IPS DF 19.7 (cell line): Measurements from ENCODE around the gene DHRS3.

Experiments used
- DNase-seq: peaks from one replicate; pipeline ENCODE4 v3.0.0-alpha.2; 2013; ENCODE audit warnings: low read depth, low spot score

Gene DHRS3

GRCh38 chr1:12518931-12519692, 98.9 kb downstream of the DHRS3 start:
- no peak for DNase-seq
